ENCODE results near the gene FAM156A. TPM values are rescaled to one million over a fixed set of nuclear protein-coding genes. Genes with fewer than 3 reads are reported as not detected.

The FAM156A gene
- total and polyA plus RNA-seq, 2 experiments from 2014 or later: 5.2 to 16.3 TPM

DNA sequence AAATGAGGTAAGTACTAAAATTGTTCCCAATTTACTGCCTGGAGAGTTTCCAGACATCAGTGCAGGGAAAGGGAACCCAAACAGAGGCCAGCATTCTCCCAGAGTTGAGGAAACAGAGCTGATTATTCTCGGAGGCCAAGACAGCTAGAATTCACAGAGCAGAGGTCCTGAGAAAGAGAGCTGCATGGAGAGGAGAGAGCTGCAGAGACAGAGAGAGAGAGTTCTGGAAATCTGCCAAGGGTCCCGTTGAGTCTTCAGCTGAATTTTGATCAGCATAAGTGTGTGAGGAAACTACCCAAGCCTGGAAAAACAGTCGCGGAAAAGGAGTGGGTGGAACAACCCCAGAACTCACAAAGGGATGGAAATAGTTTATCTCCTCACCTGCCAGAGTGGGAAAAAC, 46.5 kb upstream of the FAM156A start (continued):
- TF ChIP-seq ZNF462 (CRISPR knock-in tag; IDR thresholded peaks at IDR 0.05): no peak

- peaks cover 30% of the 10 kb centered on the region for H3K27me3 ChIP-seq (ENCODE audit: insufficient read depth)
- Mint-ChIP-seq H3K9me3 (peaks cover 2% of the 10 kb centered on the region; the same call in 1 of the 3 replicates), H3K4me1 (0 out of 3 replicates have a peak, but pooled peaks cover 4% of the 10 kb centered on the region), H3K36me3 (ENCODE audit: low read depth) (no peaks in the 10 kb centered on the region), H3K4me3 (no peak overlapping the region), H3K27me3 (ENCODE audit: insufficient read depth, low read depth, poor library complexity) (peaks cover 2% of the 10 kb centered on the region), H3K27ac (no peak overlapping the region)
- no peak overlapping the region for H3K4me2 ChIP-seq
- no peaks in the 10 kb centered on the region for H3K4me1 ChIP-seq (ENCODE audit: insufficient read depth)
- no peaks in the 10 kb centered on the region for H3K36me3 ChIP-seq (ENCODE audit: insufficient read depth)
- DNase-seq (ENCODE audit: low spot score) (no peak), ATAC-seq (no peak)
- no peak overlapping the region for H2AFZ ChIP-seq
- no peak overlapping the region for H3K4me3 ChIP-seq
- H3K27ac ChIP-seq (ENCODE audit: low read depth): no peak overlapping the region
- no peaks in the 10 kb centered on the region for H4K20me1 ChIP-seq (replicated peaks; ENCODE audit: insufficient read depth)
- H3K79me2 ChIP-seq (replicated peaks; ENCODE audit: insufficient read depth): no peaks in the 10 kb centered on the region
- H3F3A ChIP-seq (replicated peaks; ENCODE audit: low read depth): no peaks in the 10 kb centered on the region
- no peak for TF ChIP-seq NANOG (IDR thresholded peaks at IDR 0.05; ENCODE audit: borderline replicate concordance)
- no peak for TF ChIP-seq EZH2phosphoT487 (IDR thresholded peaks at IDR 0.05; ENCODE audit: unreplicated experiment)
- no peak for TF ChIP-seq STAT1 (IDR thresholded peaks at IDR 0.05; ENCODE audit: unreplicated experiment)
- TF ChIP-seq JUNB (IDR thresholded peaks at IDR 0.05; ENCODE audit: unreplicated experiment): no peak
- no peak for TF ChIP-seq POLR2AphosphoS5 (IDR thresholded peaks at IDR 0.05; ENCODE audit: low read depth)
- TF ChIP-seq, protein P1, sequence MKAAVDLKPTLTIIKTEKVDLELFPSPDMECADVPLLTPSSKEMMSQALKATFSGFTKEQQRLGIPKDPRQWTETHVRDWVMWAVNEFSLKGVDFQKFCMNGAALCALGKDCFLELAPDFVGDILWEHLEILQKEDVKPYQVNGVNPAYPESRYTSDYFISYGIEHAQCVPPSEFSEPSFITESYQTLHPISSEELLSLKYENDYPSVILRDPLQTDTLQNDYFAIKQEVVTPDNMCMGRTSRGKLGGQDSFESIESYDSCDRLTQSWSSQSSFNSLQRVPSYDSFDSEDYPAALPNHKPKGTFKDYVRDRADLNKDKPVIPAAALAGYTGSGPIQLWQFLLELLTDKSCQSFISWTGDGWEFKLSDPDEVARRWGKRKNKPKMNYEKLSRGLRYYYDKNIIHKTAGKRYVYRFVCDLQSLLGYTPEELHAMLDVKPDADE (IDR thresholded peaks at IDR 0.05): no peak
- no peak for TF ChIP-seq EZH2 (IDR thresholded peaks at IDR 0.05; ENCODE audit: low read depth, unreplicated experiment)
- TF ChIP-seq ZNF331 (CRISPR knock-in tag; IDR thresholded peaks at IDR 0.05; ENCODE audit: low read depth): no peak
- no peaks in the 10 kb centered on the region for H3K9me2 ChIP-seq (ENCODE audit: insufficient read depth)
Observed at GRCh38 chrX:53004038-53004437, 45.7 kb upstream of the FAM156A start.

Measured in GM23338 (cell line).